GM21529 (cell line): ENCODE results near the gene ZNF385B.

Experiments
- ATAC-seq: cut with Tn5 transposase; IDR thresholded peaks from one replicate; pipeline ENCODE4 v1.9.1; 2021; ENCODE audit not compliant: unreplicated experiment

Gene ZNF385B

GRCh38 chr2:179691235-179691634, 170.2 kb downstream of the ZNF385B start:
- no peak for ATAC-seq

- ATAC-seq, result no peak
Measured at GRCh38 chr2:179686718-179687342, 174.6 kb downstream of the ZNF385B start.

GRCh38 chr2:179686069-179686468, 175.3 kb downstream of the ZNF385B start:
- ATAC-seq, result no peak

- ATAC-seq, result no peak
Measured at GRCh38 chr2:179685146-179685545, 176.3 kb downstream of the ZNF385B start.

GRCh38 chr2:179682756-179683155, 178.7 kb downstream of the ZNF385B start:
- ATAC-seq, result peak; percentile 70

GRCh38 chr2:179677746-179678505, 183.5 kb downstream of the ZNF385B start:
- ATAC-seq, result no peak

GRCh38 chr2:179677077-179677688, 184.2 kb downstream of the ZNF385B start:
- ATAC-seq, result peak; percentile 52

- no peak for ATAC-seq
Measured at GRCh38 chr2:179675435-179675834, 186.0 kb downstream of the ZNF385B start.

- ATAC-seq, result no peak
Measured at GRCh38 chr2:179671043-179671981, 190.1 kb downstream of the ZNF385B start.

GRCh38 chr2:179669196-179669595, 192.2 kb downstream of the ZNF385B start:
- no peak for ATAC-seq

- no peak for ATAC-seq
Measured at GRCh38 chr2:179664972-179665812, 196.2 kb downstream of the ZNF385B start.

- ATAC-seq, result no peak
Measured at GRCh38 chr2:179661986-179662385, 199.4 kb downstream of the ZNF385B start.

GRCh38 chr2:179657068-179657595, 204.3 kb downstream of the ZNF385B start:
- no peak for ATAC-seq

- no peak for ATAC-seq
Measured at GRCh38 chr2:179655627-179656026, 205.8 kb downstream of the ZNF385B start.

GRCh38 chr2:179654806-179655205, 206.6 kb downstream of the ZNF385B start:
- no peak for ATAC-seq

GRCh38 chr2:179652296-179652695, 209.1 kb downstream of the ZNF385B start:
- no peak for ATAC-seq

GRCh38 chr2:179650420-179650819, 211.0 kb downstream of the ZNF385B start:
- no peak for ATAC-seq

GRCh38 chr2:179646862-179647587, 214.4 kb downstream of the ZNF385B start:
- ATAC-seq, result no peak

GRCh38 chr2:179646173-179646769, 215.1 kb downstream of the ZNF385B start:
- no peak for ATAC-seq
